HG03460 (cell line): ENCODE results near the gene ERMARD.
"Not testable (repeated sequence)": the region's sequence is repeated elsewhere in the genome, so short reads cannot be mapped to it uniquely, and the experiment has no call there.

ENCODE experiments used
- ATAC-seq: cut with Tn5 transposase; IDR thresholded peaks from one replicate; pipeline ENCODE4 v1.9.1; 2021; ENCODE audit not compliant: unreplicated experiment

Gene ERMARD

GRCh38 chr6:169738204-169738975 is 13.0 kb upstream of the ERMARD start:
- no peak for ATAC-seq

- no peak for ATAC-seq
These were observed 12.4 kb upstream of the ERMARD start for GRCh38 chr6:169738976-169739529.

GRCh38 chr6:169741344-169741743 is 10.1 kb upstream of the ERMARD start:
- ATAC-seq = no peak

DNA sequence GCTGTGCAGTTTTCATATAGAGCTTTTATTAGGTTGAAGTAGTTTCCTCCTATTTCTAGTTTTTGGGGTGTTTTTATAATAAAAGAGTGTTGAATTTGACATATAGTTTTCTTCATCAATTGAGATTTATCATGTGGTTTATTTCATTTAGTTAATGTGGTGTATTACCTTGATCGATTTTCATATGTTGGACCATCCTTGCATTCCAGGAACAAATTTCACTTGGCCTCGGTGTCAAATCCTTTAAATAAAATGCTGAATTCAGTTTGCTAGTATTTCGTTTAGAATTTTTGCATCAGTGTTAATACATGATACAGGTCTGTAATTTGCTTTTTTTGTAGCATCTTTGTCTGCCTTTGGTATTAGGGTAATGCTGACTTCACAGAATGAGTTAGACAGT is 6.0 kb upstream of the ERMARD start:
- no peak for ATAC-seq

GRCh38 chr6:169746556-169746955 is 4.9 kb upstream of the ERMARD start:
- no peak for ATAC-seq

- no peak for ATAC-seq
These were observed 727 bp downstream of the ERMARD start for GRCh38 chr6:169752074-169752623.

- no peak for ATAC-seq
These were observed 3.7 kb downstream of the ERMARD start for GRCh38 chr6:169755162-169755561.

DNA sequence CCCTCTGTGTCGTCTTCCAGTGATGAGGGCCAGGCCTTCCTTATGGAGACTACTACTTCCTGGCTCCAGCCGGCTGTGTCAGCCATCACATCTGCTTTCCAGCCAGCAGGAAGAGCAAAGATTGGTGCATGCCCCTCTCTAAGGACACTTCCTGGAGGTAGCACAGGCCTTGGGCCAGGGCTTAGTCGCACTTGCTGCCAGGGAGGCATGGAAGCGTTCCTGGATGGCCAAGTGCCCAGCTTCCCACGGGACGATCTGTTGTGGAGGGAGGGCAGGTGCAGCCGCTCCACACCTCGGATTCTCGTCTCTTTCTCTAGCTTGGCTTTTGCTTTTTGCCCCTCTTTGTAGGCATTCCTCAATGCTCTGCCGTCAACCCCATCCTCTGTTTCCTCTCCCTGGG is 11.9 kb downstream of the ERMARD start:
- ATAC-seq = no peak

DNA sequence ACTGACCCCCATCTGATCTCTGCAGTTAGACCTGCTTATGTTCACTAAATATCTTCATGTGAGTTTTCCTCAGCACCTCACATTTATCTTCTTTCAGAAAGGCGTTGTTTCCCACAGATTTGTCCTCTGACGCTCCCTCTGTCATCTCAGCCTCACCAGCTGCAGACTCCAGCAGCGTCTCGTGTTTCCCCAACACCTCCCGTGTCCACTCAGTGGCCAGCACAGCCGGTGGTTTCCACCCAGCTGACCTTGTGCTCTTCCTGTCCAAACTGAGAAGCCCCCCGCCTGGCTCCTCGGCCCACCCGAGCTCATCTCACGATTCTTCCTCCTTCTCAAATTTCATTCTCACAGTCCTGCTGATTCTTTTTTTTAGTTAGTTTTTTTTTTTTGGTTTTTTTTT is 12.5 kb downstream of the ERMARD start:
- no peak for ATAC-seq

- ATAC-seq = not testable (repeated sequence)
These were observed 14.4 kb downstream of the ERMARD start for GRCh38 chr6:169765789-169766188.

DNA sequence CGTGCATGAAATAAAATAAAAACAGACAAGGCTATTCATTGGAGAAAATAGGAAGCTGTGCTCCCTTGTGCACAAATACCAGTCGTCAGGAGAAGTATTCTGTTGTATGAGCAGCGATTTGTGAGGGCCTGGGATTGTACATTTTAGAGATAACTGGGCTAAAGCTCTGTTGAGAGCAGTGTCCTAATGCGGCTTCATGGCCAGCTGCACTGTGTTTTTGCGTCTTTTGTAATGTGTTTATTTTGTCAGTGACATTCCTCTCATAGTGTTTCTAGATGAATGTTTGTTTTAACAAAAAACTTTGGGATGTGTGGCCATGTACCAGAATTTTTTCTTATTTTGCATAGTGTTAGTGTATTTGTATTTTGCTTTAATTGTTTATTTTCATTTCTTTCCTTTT is 14.8 kb downstream of the ERMARD start:
- no peak for ATAC-seq

DNA sequence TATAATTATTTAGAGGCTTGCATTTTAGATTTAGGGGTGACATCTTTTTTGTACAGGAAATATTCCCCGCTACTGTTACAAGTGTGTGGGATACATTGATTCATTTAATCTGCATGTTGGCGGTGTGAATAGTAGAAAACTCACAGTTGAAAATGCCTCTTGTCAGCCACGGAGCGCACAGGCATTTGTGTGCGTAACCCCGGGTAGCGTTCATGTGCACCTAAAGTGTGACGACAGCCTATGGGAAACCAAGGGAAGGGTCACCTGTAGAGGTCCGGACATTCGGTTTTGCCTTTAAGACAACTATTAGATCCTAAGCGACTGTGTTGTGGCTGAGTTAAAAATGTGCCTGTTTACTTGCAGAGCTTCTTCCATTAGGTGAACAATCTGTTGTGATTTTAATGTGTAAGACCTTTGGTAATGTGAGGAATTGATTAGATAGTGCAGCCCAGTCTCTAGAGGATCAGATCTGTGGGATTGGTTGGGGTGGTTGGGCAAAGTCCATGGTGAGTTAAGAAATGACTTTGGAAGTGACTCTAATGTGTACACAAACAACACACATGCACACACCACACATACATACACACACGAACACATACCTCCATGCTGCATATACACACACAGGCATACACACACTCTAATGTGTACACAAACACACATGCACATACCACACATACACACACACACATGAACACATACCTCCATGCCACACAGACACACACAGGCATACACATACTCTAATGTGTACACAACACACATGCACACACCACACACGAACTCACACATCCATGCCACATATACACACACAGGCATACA is 15.7 kb downstream of the ERMARD start:
- no peak for ATAC-seq

DNA sequence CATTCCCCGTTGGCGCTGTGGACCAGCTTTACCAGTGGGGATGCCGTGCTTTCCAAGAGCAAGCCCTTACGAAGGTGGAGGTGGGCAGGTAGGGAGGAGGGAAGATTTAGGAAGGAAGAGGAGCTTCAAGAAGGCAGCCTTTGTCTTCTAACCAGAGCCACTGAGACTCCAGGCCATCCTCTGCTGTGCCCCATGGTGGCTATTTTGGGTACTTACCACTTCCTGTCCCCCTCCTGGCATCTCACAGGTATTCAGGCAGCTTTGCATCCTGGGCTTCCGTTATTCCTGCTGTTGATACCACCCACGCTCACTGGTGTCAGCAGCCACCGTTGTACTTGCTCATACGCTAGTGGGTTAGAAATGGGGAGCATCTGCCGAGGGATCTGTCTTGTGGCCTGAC is 22.9 kb downstream of the ERMARD start:
- ATAC-seq = no peak

- ATAC-seq = no peak
These were observed 23.9 kb downstream of the ERMARD start for GRCh38 chr6:169775321-169775720.

DNA sequence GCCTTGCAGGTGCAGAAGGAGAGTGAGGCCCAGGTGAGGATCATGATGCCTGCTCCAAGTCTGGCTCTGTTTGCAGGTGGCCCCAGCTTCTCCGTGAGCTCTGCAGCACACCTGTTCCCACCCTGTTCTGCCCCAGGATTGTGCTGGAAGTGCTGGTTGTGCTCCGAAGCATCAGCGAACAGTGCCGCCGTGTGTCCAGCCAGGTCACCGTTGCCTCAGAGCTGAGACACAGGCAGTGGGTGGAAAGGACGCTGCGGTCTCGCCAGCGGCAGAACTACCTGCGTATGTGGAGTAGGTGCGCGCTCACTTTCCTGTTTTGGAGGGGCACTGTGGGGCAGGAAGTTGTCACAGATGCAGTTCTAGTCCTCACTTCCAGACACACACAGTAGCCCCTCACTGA is 25.0 kb downstream of the ERMARD start:
- no peak for ATAC-seq

DNA sequence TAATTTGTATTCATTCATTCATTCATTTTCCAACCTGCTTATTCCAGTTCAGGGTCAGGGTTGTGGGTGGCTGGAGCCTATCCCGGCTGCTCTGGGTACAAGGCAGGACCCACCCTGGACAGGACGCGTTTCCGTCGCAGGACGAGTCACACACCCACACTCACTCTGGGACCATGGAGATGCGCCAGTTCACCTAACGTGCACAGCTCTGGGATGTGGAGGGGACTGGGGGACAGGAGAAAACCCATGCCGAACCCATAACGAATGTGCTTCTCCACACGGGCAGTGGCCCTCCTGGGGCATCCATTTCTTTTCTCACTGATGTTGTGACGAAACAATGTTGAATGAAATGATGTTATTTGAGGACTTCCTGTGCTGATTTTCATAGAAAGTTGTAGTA is 26.5 kb downstream of the ERMARD start:
- no peak for ATAC-seq

- ATAC-seq = no peak
These were observed 27.2 kb downstream of the ERMARD start for GRCh38 chr6:169778646-169779045.

DNA sequence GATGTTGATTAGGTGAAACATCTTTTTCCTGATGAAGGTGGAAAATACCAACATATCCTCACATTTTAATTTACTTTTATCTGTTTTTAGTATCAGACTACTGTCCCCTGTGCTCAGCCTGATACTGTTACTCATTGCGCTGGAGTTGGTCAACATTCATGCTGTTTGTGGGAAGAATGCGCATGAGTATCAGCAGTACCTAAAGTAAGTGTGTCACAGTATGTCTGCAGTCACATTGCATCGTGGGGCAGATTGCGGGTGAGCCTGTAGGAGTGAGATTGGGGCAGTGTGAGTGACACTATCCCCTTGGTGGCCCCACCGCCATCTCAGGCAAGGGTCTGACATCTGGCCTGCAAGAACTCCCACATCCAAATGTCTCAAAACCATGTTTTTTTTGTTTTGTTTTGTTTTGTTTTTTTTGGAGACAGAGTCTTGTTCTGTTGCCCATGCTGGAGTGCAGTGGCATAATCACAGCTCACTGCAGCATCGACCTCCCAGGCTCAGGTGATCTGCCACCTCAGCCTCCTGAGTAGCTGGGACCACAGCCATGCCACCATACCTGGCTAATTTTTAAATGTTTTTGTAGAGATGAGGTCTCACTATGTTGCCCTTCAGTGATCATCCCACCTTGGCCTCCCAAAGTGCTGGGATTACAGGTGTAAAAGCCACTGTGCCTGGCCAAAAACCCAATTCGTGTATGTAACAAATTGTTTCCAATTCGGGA is 27.8 kb downstream of the ERMARD start:
- no peak for ATAC-seq

DNA sequence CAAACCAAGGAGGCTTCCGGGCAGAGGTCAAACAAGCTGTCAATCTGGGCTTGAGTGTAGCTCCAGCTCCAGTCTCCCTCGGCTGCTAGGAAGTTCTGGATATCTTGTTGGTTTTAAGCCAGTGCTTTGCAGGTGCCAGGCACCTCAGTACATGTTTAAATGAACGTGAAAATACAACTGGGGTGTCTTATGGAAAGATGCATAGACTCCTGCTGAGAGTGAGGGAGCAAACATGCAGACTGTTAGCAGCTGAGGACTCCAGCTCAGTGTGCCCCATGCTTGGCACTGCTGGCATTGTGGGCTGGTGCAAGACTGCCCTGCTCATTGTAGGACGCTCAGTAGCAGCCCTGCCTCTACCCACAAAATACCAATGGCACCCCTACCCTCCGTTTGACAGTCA is 28.5 kb downstream of the ERMARD start:
- no peak for ATAC-seq

DNA sequence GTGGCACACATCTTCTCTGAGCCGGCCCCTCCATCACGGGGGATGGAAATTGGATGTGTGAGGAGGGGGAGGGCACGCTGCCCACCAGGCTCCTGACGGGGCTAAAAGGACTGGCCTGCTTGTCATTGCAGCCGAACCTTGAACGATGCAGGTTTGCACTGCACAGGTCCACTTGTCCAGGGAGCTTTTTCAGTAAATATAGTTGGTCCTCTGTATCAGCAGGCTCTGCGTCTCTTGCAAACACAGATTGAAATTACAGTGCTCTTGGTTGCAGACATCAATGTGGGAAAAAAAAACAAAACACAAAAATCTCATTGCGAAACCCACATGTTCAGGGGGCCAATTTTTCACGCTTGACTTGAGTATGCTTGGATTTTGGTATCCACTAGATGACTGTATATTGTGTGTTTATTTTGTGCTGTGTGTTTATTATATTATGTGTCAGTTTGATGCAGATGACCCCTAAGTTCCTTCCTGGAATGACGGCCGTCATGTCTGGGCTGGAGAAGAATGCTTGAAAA is 29.2 kb downstream of the ERMARD start:
- ATAC-seq = no peak

DNA sequence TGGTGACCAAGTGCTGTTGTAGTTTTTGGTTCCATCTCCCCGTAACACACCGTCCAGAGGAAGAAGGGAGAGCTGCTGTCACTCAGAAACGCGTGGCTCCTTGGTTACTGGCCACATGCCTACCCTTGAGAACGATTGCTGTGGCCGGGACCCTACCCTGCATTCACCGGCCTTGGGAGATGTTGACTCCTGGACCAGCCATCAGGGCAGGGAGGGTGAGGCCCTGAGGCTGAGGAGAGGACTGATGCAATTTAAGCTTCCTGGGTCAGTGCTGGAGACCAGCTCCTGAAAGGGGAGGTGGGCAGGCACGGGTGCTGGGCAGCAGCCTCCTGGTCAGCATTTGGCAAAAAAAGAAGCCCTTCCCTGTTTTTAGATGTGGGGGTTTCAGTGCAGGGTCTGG is 31.5 kb downstream of the ERMARD start:
- ATAC-seq = no peak
